NK-92 (cell line): Measurements from ENCODE around the gene SLC38A4.

Experiments used
- DNase-seq: peaks from one replicate; lab custom pipeline; 2025; ENCODE audit not compliant: unreplicated experiment; lab: John Stamatoyannopoulos, UW

SLC38A4 gene

GRCh38 chr12:46717159-46717558 lies 108.6 kb downstream of the SLC38A4 start:
- DNase-seq, result no peak
